Neural cell (in vitro differentiated cells): ENCODE results near the gene STT3B.

Source experiments
- TF ChIP-seq, protein P1 (sequence below): fragments of 450-650 bp; IDR thresholded peaks from 2 replicates; pipeline ENCODE4 v1.5.1; 2014; ENCODE audit warnings: antibody characterized with exemption, mild to moderate bottlenecking, moderate library complexity; ENCODE audit not compliant: poor library complexity, severe bottlenecking
- TF ChIP-seq, protein P2 (sequence below): IDR thresholded peaks from 2 replicates; pipeline ENCODE4 v1.6.1; 2012; ENCODE audit warnings: borderline replicate concordance

DNA sequence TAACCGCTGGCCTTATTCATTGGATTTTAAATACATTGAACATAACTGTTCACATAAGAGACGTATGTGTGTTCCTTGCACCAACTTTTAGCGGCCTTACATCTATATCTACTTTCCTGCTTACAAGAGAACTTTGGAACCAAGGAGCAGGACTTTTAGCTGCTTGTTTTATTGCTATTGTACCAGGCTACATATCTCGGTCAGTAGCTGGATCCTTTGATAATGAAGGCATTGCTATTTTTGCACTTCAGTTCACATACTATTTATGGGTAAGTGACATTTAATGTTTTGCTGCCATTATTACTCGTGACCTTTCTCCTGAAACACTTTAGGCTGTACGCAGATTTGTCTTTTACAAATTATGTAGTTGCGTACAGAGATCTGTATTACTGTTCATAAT lies 47.1 kb downstream of the STT3B start:
- TF ChIP-seq, protein P1, sequence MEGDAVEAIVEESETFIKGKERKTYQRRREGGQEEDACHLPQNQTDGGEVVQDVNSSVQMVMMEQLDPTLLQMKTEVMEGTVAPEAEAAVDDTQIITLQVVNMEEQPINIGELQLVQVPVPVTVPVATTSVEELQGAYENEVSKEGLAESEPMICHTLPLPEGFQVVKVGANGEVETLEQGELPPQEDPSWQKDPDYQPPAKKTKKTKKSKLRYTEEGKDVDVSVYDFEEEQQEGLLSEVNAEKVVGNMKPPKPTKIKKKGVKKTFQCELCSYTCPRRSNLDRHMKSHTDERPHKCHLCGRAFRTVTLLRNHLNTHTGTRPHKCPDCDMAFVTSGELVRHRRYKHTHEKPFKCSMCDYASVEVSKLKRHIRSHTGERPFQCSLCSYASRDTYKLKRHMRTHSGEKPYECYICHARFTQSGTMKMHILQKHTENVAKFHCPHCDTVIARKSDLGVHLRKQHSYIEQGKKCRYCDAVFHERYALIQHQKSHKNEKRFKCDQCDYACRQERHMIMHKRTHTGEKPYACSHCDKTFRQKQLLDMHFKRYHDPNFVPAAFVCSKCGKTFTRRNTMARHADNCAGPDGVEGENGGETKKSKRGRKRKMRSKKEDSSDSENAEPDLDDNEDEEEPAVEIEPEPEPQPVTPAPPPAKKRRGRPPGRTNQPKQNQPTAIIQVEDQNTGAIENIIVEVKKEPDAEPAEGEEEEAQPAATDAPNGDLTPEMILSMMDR, result no peak
- TF ChIP-seq, protein P2, sequence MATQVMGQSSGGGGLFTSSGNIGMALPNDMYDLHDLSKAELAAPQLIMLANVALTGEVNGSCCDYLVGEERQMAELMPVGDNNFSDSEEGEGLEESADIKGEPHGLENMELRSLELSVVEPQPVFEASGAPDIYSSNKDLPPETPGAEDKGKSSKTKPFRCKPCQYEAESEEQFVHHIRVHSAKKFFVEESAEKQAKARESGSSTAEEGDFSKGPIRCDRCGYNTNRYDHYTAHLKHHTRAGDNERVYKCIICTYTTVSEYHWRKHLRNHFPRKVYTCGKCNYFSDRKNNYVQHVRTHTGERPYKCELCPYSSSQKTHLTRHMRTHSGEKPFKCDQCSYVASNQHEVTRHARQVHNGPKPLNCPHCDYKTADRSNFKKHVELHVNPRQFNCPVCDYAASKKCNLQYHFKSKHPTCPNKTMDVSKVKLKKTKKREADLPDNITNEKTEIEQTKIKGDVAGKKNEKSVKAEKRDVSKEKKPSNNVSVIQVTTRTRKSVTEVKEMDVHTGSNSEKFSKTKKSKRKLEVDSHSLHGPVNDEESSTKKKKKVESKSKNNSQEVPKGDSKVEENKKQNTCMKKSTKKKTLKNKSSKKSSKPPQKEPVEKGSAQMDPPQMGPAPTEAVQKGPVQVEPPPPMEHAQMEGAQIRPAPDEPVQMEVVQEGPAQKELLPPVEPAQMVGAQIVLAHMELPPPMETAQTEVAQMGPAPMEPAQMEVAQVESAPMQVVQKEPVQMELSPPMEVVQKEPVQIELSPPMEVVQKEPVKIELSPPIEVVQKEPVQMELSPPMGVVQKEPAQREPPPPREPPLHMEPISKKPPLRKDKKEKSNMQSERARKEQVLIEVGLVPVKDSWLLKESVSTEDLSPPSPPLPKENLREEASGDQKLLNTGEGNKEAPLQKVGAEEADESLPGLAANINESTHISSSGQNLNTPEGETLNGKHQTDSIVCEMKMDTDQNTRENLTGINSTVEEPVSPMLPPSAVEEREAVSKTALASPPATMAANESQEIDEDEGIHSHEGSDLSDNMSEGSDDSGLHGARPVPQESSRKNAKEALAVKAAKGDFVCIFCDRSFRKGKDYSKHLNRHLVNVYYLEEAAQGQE, result no peak
